Measurements from ENCODE around the gene MED13L. TPM values are rescaled to one million over a fixed set of nuclear protein-coding genes. Genes with fewer than 3 reads are reported as not detected.

MED13L gene
- total and polyA plus RNA-seq, 12 donors = 8.8 to 106 (median 73.8) TPM

DNA sequence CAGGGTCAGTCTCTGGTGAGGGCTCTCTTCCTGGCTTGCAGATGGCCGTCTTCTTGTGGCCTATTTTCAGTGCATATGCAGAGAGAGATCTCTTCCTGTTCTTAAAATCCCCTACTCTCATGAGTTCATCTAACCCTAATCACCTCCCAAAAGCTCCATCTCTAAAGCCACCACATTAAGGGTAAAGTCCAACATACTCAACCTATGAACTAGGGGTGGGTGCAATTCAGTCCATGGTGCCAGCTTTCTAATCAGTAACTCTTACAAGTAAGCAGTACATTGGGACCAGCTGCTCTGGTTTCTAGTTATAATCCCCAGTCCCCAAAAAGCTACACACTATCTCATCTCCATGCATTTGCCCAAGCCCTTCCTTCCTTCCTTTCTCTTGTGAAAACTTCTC is 365.1 kb downstream of the MED13L start:
- TF ChIP-seq, protein P1, sequence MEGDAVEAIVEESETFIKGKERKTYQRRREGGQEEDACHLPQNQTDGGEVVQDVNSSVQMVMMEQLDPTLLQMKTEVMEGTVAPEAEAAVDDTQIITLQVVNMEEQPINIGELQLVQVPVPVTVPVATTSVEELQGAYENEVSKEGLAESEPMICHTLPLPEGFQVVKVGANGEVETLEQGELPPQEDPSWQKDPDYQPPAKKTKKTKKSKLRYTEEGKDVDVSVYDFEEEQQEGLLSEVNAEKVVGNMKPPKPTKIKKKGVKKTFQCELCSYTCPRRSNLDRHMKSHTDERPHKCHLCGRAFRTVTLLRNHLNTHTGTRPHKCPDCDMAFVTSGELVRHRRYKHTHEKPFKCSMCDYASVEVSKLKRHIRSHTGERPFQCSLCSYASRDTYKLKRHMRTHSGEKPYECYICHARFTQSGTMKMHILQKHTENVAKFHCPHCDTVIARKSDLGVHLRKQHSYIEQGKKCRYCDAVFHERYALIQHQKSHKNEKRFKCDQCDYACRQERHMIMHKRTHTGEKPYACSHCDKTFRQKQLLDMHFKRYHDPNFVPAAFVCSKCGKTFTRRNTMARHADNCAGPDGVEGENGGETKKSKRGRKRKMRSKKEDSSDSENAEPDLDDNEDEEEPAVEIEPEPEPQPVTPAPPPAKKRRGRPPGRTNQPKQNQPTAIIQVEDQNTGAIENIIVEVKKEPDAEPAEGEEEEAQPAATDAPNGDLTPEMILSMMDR (IDR thresholded peaks at IDR 0.05) = no peak
- TF ChIP-seq POLR2A (IDR thresholded peaks at IDR 0.05) = no peak
- 82 to 97% (median 88%) methylated on average over 1 of the region's 1 CpG for WGBS, 4 donors
- Histone ChIP-seq H3K36me3 (replicated peaks in 1 of 2) (no peaks in the 10 kb centered on the region), H3K9me3 (replicated peaks in 1 of 3) (no peaks in the 10 kb centered on the region), H3K4me3 (no peak overlapping the region), H3K4me1 (replicated peaks in 1 of 2) (peaks cover 0 to 6% of the 10 kb centered on the region in 2 donors), H3K27ac (no peak overlapping the region), H3K27me3 (peaks cover 3% of the 10 kb centered on the region)
- intact Hi-C loops (cut with DNase I) = loop anchor here (10.0 kb wide), 3 partner anchors 148 to 1928 kb away; no protein-coding TSS in a partner anchor
- no peak for DNase-seq

DNA sequence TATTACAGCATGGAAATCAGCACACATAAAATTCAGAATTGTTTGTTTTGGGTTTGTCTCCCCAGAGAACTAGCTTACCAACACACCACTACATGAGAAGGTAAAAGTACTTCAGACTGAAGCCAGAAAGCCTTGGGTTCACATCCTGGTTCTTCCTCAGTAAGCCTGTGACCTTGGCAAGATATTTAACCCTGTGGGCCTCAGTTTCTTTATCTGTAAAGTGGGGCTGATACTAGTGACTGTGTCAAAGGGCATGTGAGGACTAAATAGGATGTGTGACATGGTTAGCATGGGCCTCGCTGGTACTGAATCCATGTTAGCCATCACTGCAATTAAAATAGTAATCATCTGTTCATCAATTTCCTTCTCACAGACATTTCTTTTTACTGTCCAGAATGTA is 366.1 kb downstream of the MED13L start:
- TF ChIP-seq, protein P1 (IDR thresholded peaks at IDR 0.05) = no peak
- no peak for TF ChIP-seq POLR2A (IDR thresholded peaks at IDR 0.05)
- no peak overlapping the region for H3K27ac ChIP-seq
- H3K36me3 ChIP-seq (replicated peaks in 1 of 2) = no peaks in the 10 kb centered on the region
- intact Hi-C loops (cut with DNase I) = loop anchor here (10.0 kb wide), 3 partner anchors 147 to 1927 kb away; no protein-coding TSS in a partner anchor
- WGBS, 4 donors = 78 to 90% (median 87%) methylated on average over 1 of the region's 1 CpG
- H3K27me3 ChIP-seq = no peaks in the 10 kb centered on the region
- H3K4me1 ChIP-seq (replicated peaks in 1 of 2) = no peaks in the 10 kb centered on the region
- no peak overlapping the region for H3K4me3 ChIP-seq
- DNase-seq = no peak
- H3K9me3 ChIP-seq (replicated peaks in 1 of 3) = no peaks in the 10 kb centered on the region

DNA sequence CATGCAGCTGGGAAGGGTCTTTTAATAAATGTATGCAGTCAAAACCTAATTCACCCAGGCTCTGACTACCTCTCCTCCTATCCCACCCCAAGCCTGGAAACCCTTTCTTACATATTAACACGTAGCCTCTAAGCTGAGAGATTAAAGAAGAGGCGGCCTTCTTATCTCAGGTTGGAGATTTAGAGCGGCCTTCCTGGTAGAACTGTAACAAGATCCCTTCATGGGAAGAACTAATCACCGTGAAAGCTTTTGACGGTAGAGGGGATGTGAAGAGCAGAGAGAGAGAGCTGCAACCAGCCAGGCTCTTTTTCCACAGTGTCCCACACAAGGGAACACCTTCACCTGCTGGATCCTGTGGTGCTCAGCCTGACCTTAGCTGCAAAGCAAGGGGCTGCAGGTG is 367.4 kb downstream of the MED13L start:
- Histone ChIP-seq H3K27ac (no peak overlapping the region), H3K27me3 (no peaks in the 10 kb centered on the region), H3K4me3 (no peak overlapping the region), H3K4me1 (replicated peaks in 1 of 2) (no peaks in the 10 kb centered on the region), H3K36me3 (replicated peaks in 1 of 2) (no peaks in the 10 kb centered on the region), H3K9me3 (replicated peaks in 1 of 3) (no peaks in the 10 kb centered on the region)
- WGBS, 4 donors = 79 to 82% (median 81%) methylated on average over 5 of the region's 5 CpGs
- intact Hi-C loops (cut with DNase I) = loop anchor here (10.0 kb wide), 3 partner anchors 145 to 1925 kb away; no protein-coding TSS in a partner anchor
- DNase-seq = no peak
- TF ChIP-seq POLR2A (IDR thresholded peaks at IDR 0.05) = no peak
- TF ChIP-seq, protein P1 (IDR thresholded peaks at IDR 0.05) = no peak

MicroRNAs encoded within 50 kb of the gene (microRNA counts, 767-probe panel; counts per million panel counts)
- microRNA hsa-miR-620 = 0 counts per million in 2 donors

Small RNA genes within 50 kb of the gene (microRNA-seq; reads per million reads assigned to microRNA genes)
- 0 reads per million in 3 donors for gene MIR620

Small RNA genes within 50 kb of the gene (small RNA-seq; reads per million reads assigned to genes)
- gene MIR620 = 0 reads per million in 2 donors
- 0 reads per million in 2 donors for gene RNU6-1188P
- gene SNRPGP18 = 0 reads per million in 2 donors
